Right ventricle myocardium superior (tissue), 1 donor: ENCODE measurements around the gene ZNF277. TPM values are rescaled to one million over a fixed set of nuclear protein-coding genes. Genes with fewer than 3 reads are reported as not detected.
"Not testable (repeated sequence)": the region's sequence is repeated elsewhere in the genome, so short reads cannot be mapped to it uniquely, and the experiment has no call there.

Experiments
- ATAC-seq: fragments of 200-7000 bp; cut with Tn5 transposase; one replicate; pipeline ENCODE4 v1.9.1; 2020; ENCODE audit warnings: mild to moderate bottlenecking; ENCODE audit not compliant: poor library complexity
- DNase-seq: peaks from one replicate; pipeline ENCODE4 v3.0.0-alpha.2; 2020
- intact Hi-C: fragments of 100-400 bp; cut with DNase I; formaldehyde crosslinking; loops from one replicate; pipeline ENCODE4 v1.11.2; 2022
- total RNA-seq: library from RNA; stranded (reverse); fragmentation: NEBNext Ultra II Directional; extraction: Animal tissue kit (Norgen Biotek cat#: 25700); gene quantifications from one replicate; pipeline ENCODE4 v1.2.1, GENCODE V29; 2021
- donor health status: DM: no; HTN: yes; CAD: no; lungs with severe emphysema.

The ZNF277 gene
- total RNA-seq, 1 donor from 2014 or later, result 12.6 TPM

- no peak for ATAC-seq
- no peak for DNase-seq
- intact Hi-C loops, result no loop called here
Observed at GRCh38 chr7:112300831-112301407, 94.4 kb downstream of the ZNF277 start.

- DNase-seq (no peak), ATAC-seq (no peak)
- intact Hi-C loops, result no loop called here
Observed at GRCh38 chr7:112302566-112302965, 96.1 kb downstream of the ZNF277 start.

- DNase-seq (no peak), ATAC-seq (no peak)
- intact Hi-C loops, result no loop called here
Observed at GRCh38 chr7:112306903-112307302, 100.4 kb downstream of the ZNF277 start.

GRCh38 chr7:112307506-112307905 is 101.0 kb downstream of the ZNF277 start:
- no peak for ATAC-seq
- no peak for DNase-seq
- intact Hi-C loops, result no loop called here

- intact Hi-C loops, result no loop called here
- ATAC-seq, result no peak
- no peak for DNase-seq
Observed at GRCh38 chr7:112308974-112309373, 102.5 kb downstream of the ZNF277 start.

- intact Hi-C loops, DNase-seq, ATAC-seq: not testable (repeated sequence)
Observed at GRCh38 chr7:112316803-112317202, 110.3 kb downstream of the ZNF277 start.

- no peak for ATAC-seq
- no peak for DNase-seq
- intact Hi-C loops, result no loop called here
Observed at GRCh38 chr7:112322070-112322469, 115.6 kb downstream of the ZNF277 start.

- intact Hi-C loops, result no loop called here
- ATAC-seq (no peak), DNase-seq (no peak)
Observed at GRCh38 chr7:112327566-112327965, 121.1 kb downstream of the ZNF277 start.

GRCh38 chr7:112331492-112331891 is 125.0 kb downstream of the ZNF277 start:
- intact Hi-C loops, result no loop called here

GRCh38 chr7:112334366-112334765 is 127.9 kb downstream of the ZNF277 start:
- no peak for DNase-seq
- intact Hi-C loops, result no loop called here
- no peak for ATAC-seq

More at GRCh38 chr7:112331492-112331891, 125.0 kb downstream of the ZNF277 start:
- DNase-seq (no peak), ATAC-seq (no peak)

GRCh38 chr7:112336261-112336660 is 129.8 kb downstream of the ZNF277 start:
- intact Hi-C loops, result no loop called here
- ATAC-seq, result no peak
- no peak for DNase-seq

GRCh38 chr7:112336936-112337576 is 130.6 kb downstream of the ZNF277 start:
- DNase-seq (no peak), ATAC-seq (no peak)
- intact Hi-C loops, result no loop called here

GRCh38 chr7:112337892-112338291 is 131.4 kb downstream of the ZNF277 start:
- intact Hi-C loops, result no loop called here
- DNase-seq (no peak), ATAC-seq (no peak)

- intact Hi-C loops, result no loop called here
- ATAC-seq, result no peak
- DNase-seq, result no peak
Observed at GRCh38 chr7:112338786-112339185, 132.3 kb downstream of the ZNF277 start.

- peak; percentile 36 for ATAC-seq
- DNase-seq, result no peak
- intact Hi-C loops, result no loop called here
Observed at GRCh38 chr7:112341464-112341863, 135.0 kb downstream of the ZNF277 start.

GRCh38 chr7:112346381-112347060 is 140.0 kb downstream of the ZNF277 start:
- DNase-seq (no peak), ATAC-seq (peak; percentile 25)
- intact Hi-C loops, result no loop called here

- ATAC-seq, result peak; percentile 38
- intact Hi-C loops, result no loop called here
- no peak for DNase-seq
Observed at GRCh38 chr7:112347088-112347487, 140.6 kb downstream of the ZNF277 start.

GRCh38 chr7:112350585-112350984 is 144.1 kb downstream of the ZNF277 start:
- DNase-seq (no peak), ATAC-seq (no peak)
- intact Hi-C loops, result no loop called here

- ATAC-seq (no peak), DNase-seq (no peak)
- intact Hi-C loops, result no loop called here
Observed at GRCh38 chr7:112356596-112356995, 150.1 kb downstream of the ZNF277 start.

GRCh38 chr7:112357136-112357535 is 150.6 kb downstream of the ZNF277 start:
- intact Hi-C loops, result no loop called here
- ATAC-seq (no peak), DNase-seq (no peak)
